ENCODE data around the gene ZNF451.

The ZNF451 gene

GRCh38 chr6:57198926-57199636 lies 109.1 kb downstream of the ZNF451 start:
- DNase-seq (ENCODE audit: extremely low read depth in 1 of 2, low read depth in 1 of 2) = no peak

DNA sequence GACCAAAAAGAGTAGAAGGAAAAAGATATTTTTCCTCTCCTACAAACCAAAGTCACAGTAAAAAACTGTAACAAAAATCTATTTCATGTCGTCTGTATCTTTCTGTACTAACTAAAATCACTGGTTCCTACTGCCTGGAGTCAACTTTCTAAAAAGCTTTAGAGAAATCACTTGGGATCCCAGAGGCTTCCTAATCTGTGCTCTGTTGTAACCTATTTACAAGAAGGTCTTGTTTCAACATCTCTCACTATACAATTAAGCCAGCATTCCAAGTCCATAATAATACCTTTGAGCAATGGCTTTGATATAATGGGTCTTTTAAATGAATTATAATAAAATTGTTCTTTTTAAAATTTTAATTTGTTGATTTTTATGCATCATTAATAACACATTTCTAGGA lies 111.7 kb downstream of the ZNF451 start:
- no peak for DNase-seq (ENCODE audit: extremely low read depth in 1 of 2, low read depth in 1 of 2)

DNA sequence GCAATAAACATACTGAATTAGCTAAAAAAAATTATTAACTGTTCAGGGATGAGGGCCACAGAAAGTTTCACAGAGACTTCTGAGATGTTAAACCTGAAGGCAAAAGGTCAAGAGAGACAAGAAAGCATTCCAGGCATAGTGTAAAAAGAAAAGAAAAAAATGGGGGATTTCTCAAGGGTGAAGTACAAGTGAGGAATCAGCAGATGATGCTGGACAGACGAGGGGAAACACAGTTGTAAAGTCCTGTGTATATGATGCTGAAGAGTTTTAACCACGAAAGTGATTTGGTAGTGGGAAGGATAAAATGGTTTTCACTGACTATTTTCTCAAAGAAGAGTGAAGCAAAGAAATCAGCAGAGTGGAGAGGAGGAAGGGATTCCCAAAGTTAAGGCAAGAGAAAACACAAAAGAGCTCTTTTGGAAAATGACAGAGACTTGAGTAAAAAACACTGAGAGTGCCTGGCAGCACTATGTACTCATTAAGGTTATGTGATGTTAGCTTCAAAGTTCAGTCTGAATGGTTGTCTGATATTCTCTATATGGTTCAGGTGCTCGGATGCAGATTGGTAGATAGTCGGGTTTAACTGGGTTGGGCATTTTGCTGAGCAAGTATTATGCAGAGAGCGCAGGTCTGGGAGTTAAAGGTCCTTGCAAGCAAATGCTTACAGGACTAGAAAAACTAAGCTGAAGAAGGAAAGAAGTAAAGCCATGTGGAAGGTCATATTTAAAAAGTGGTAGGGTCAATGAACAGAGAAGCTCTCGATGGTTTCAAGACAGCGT lies 115.8 kb downstream of the ZNF451 start:
- no peak for DNase-seq (ENCODE audit: extremely low read depth in 1 of 2, low read depth in 1 of 2)

DNA sequence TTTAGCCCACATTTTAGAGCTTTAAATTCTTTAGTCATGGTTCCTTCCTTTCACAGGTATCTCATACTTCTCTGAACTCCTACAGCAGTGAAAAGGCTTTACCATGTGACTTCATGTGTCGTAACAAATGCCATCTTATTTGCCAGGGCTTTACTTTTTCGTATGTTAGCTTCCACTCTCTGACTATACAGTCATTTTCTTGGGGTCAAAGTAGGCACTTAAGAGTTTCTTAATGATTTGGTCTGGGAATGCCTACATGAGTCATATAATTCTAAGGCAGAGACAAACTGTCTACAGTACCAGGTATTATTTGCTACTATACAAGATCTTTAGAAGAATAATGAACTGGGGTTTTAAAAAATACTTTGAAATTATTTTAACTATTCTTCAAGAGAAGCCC lies 117.2 kb downstream of the ZNF451 start:
- no peak for DNase-seq (ENCODE audit: extremely low read depth in 1 of 2, low read depth in 1 of 2)

GRCh38 chr6:57207872-57208271 lies 117.9 kb downstream of the ZNF451 start:
- no peak for DNase-seq (ENCODE audit: extremely low read depth in 1 of 2, low read depth in 1 of 2)

DNA sequence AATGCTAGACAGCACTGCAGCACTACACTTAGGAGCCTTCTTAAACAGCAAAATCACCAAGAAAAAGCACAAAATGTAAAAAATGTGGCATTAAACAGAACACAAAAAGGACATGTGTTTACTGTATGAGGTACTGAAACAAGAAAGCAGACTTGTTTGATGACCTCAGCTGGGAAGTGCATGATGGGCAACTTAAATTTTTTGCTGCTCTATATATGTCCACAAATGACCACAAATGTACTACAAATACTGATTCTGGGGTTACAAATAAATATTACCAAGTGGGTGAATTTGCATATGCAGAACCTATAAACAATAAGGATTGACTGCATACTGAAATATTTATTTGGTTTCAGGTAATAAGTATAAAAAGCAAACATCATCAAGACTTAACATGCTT lies 119.0 kb downstream of the ZNF451 start:
- DNase-seq (ENCODE audit: extremely low read depth in 1 of 2, low read depth in 1 of 2) = no peak

- no peak for DNase-seq (ENCODE audit: extremely low read depth in 1 of 2, low read depth in 1 of 2)
Observed at GRCh38 chr6:57210060-57210459, 120.1 kb downstream of the ZNF451 start.

- no peak for DNase-seq (ENCODE audit: extremely low read depth in 1 of 2, low read depth in 1 of 2)
Observed at GRCh38 chr6:57215260-57215659, 125.3 kb downstream of the ZNF451 start.

GRCh38 chr6:57216235-57217101 lies 126.5 kb downstream of the ZNF451 start:
- no peak for DNase-seq (ENCODE audit: extremely low read depth in 1 of 2, low read depth in 1 of 2)

GRCh38 chr6:57217270-57217669 lies 127.3 kb downstream of the ZNF451 start:
- no peak for DNase-seq (ENCODE audit: extremely low read depth in 1 of 2, low read depth in 1 of 2)
